K562 (cell line): ENCODE measurements around the gene HOXC12. TPM values are rescaled to one million over a fixed set of nuclear protein-coding genes. Genes with fewer than 3 reads are reported as not detected.

Experiments used
- AFF1 ChIP-seq, 2 experiments: fragments of 450-650 bp; IDR thresholded peaks; 2 replicates each; pipeline ENCODE4 v1.6.1; 2018; ENCODE audit warnings: mild to moderate bottlenecking in 2 of 2, low read depth in 1 of 2; ENCODE audit not compliant: partially characterized antibody in 2 of 2
- ATF4 ChIP-seq: fragments of 450-650 bp; formaldehyde crosslinking; IDR thresholded peaks from 2 replicates; pipeline ENCODE4 v1.4.0; 2022; ENCODE audit warnings: mild to moderate bottlenecking, moderate library complexity
- EHMT2 ChIP-seq: fragments of 450-650 bp; IDR thresholded peaks from 2 replicates; pipeline ENCODE4 v1.6.1; 2018; ENCODE audit warnings: antibody characterized with exemption
- EP300 ChIP-seq: IDR thresholded peaks from 2 replicates; pipeline ENCODE4 v1.6.1; 2012; ENCODE audit warnings: low read length, improper control_type of control experiment
- HDAC8 ChIP-seq: fragments of 450-650 bp; IDR thresholded peaks from 2 replicates; pipeline ENCODE4 v1.6.1; 2016; ENCODE audit warnings: mild to moderate bottlenecking, missing genetic modification characterization, moderate library complexity, missing compliant biosample characterization
- HMBOX1 ChIP-seq: sonication (generic); IDR thresholded peaks from 2 replicates; pipeline ENCODE4 v1.6.1; 2016
- HNRNPH1 ChIP-seq: fragments of 200-400 bp; formaldehyde crosslinking; optimal IDR thresholded peaks from 2 replicates; pipeline ENCODE3; 2017; ENCODE audit warnings: low read depth, mild to moderate bottlenecking, low read length, moderate library complexity
- L3MBTL2 ChIP-seq: fragments of 450-650 bp; IDR thresholded peaks from 2 replicates; pipeline ENCODE4 v1.6.1; 2016; ENCODE audit warnings: mild to moderate bottlenecking, moderate library complexity
- NFE2L1 ChIP-seq: fragments of 450-650 bp; IDR thresholded peaks from 2 replicates; pipeline ENCODE4 v1.6.1; 2016; ENCODE audit warnings: missing genetic modification characterization, low read depth, mild to moderate bottlenecking, missing compliant biosample characterization, moderate library complexity, borderline replicate concordance
- NR3C1 ChIP-seq: sonication (generic); formaldehyde crosslinking; IDR thresholded peaks from 2 replicates; pipeline ENCODE4 v1.8.1; 2022; ENCODE audit warnings: missing genetic modification reagents
- RFX7 ChIP-seq: fragments of 250-450 bp; sonication (Bioruptor Pico); IDR thresholded peaks from 2 replicates; pipeline ENCODE4 v1.5.1; 2021; ENCODE audit warnings: mild to moderate bottlenecking
- SLC30A9 ChIP-seq: fragments of 250-450 bp; sonication (Bioruptor Pico); IDR thresholded peaks from 2 replicates; pipeline ENCODE4 v1.8.0; 2022; ENCODE audit warnings: mild to moderate bottlenecking, moderate library complexity
- SP2 ChIP-seq: IDR thresholded peaks from 2 replicates; pipeline ENCODE4 v1.6.1; 2011; ENCODE audit warnings: mild to moderate bottlenecking, low read depth, low read length, moderate library complexity; ENCODE audit not compliant: poor library complexity, severe bottlenecking; ENCODE audit errors: extremely low read depth
- TARDBP ChIP-seq: fragments of 450-650 bp; IDR thresholded peaks from 2 replicates; pipeline ENCODE4 v1.6.1; 2016
- TCF15 ChIP-seq: fragments of 250-450 bp; sonication (Bioruptor Pico); IDR thresholded peaks from 2 replicates; pipeline ENCODE4 v1.8.0; 2022; ENCODE audit warnings: moderate library complexity, mild to moderate bottlenecking, inconsistent platforms
- TCF7L2 ChIP-seq: fragments of 150-350 bp; IDR thresholded peaks from 2 replicates; pipeline ENCODE4 v1.6.1; 2016; ENCODE audit warnings: low read depth, mild to moderate bottlenecking, low read length, moderate library complexity
- TCFL5 ChIP-seq: fragments of 250-450 bp; sonication (Bioruptor Pico); conservative IDR thresholded peaks from 2 replicates; pipeline ENCODE4 v1.6.1; 2021; ENCODE audit warnings: mild to moderate bottlenecking, moderate library complexity, matching md5 sums
- ZBED1 ChIP-seq: IDR thresholded peaks from 2 replicates; pipeline ENCODE4 v1.6.1; 2014
- ZNF384 ChIP-seq: IDR thresholded peaks from 2 replicates; pipeline ENCODE4 v1.6.1; 2012; ENCODE audit warnings: low read depth, low read length, improper control_type of control experiment
- ZNF444 ChIP-seq: fragments of 250-450 bp; sonication (Bioruptor Pico); IDR thresholded peaks from 2 replicates; pipeline ENCODE4 v1.4.0; 2020; ENCODE audit warnings: mild to moderate bottlenecking, moderate library complexity
- polyA plus RNA-seq, 8 experiments: library from polyadenylated mRNA; depleted of rRNA in 4 of 8; stranded (reverse) in 5 of 8; unstranded in 3 of 8; fragments of >200 nt; fragmentation: Nextera tagmentation in 2 of 8; fragmentation: Illumina TruSeq in 1 of 8; extraction: Ambion mirVana in 2 of 8; extraction: Trizol in 1 of 8; gene quantifications; 2 replicates each; pipeline versions ENCODE4 v1.2.1 to v1.2.3, GENCODE V29; 2011 to 2014; ENCODE audit warnings: inconsistent platforms in 1 of 8, missing spikeins in 1 of 8
- total RNA-seq, 7 experiments: library from RNA; depleted of rRNA in 6 of 7; stranded (reverse); fragments of >200 nt in 6 of 7; fragmentation: Illumina TruSeq in 2 of 7; extraction: Trizol in 2 of 7; gene quantifications; 2 replicates each; pipeline versions ENCODE4 v1.2.1 to v1.2.3, GENCODE V29; 2011 to 2021; ENCODE audit warnings: low replicate concordance in 1 of 7

Gene HOXC12
- total and polyA plus RNA-seq, 9 of the 15 experiments (the other 6 are each of a cell fraction or from before 2014, with no cell fraction given), result 0.04 to 0.36 (median 0.11) TPM; not detected in 1

- TF ChIP-seq HMBOX1, result no peak
- TF ChIP-seq EHMT2, result no peak
- no peak for TF ChIP-seq TCF7L2
- 0 out of 2 replicates have a peak, but pooled peaks have one; percentile 11 for TF ChIP-seq TCF15 (CRISPR knock-in tag)
- TF ChIP-seq HDAC8 (tag), result no peak
- no peak for TF ChIP-seq TARDBP
- no peak for TF ChIP-seq HNRNPH1
- TF ChIP-seq ZBED1, result no peak
- no peak for TF ChIP-seq RFX7
- TF ChIP-seq ZNF444 (CRISPR knock-in tag), result no peak
- TF ChIP-seq TCFL5 (CRISPR knock-in tag), result no peak
- no peak for TF ChIP-seq SP2
- no peak for TF ChIP-seq NFE2L1 (tag)
- TF ChIP-seq L3MBTL2, result no peak
- TF ChIP-seq ZNF384, result peak; percentile 37; the same call in 1 of the 2 replicates
- no peak for TF ChIP-seq ATF4 (CRISPR knock-in tag)
- no peak for TF ChIP-seq SLC30A9 (CRISPR knock-in tag)
- TF ChIP-seq NR3C1, result no peak
- peak in 1 of 2 experiments; percentile 36 for TF ChIP-seq AFF1 (IDR thresholded peaks at IDR 0.05; ENCODE audit: low read depth in 1 of 2, partially characterized antibody in 2 of 2)
- no peak for TF ChIP-seq EP300
Observed at GRCh38 chr12:53999559-54000115, 44.9 kb downstream of the HOXC12 start (continued).
